GM12878 (cell line): Measurements from ENCODE around the gene GIPC1. TPM values are rescaled to one million over a fixed set of nuclear protein-coding genes. Genes with fewer than 3 reads are reported as not detected.
A peak's percentile ranks its signal among the peaks of the same experiment; 100 is the strongest.

Experiments used
- BRCA1 ChIP-seq: IDR thresholded peaks from 2 replicates; pipeline ENCODE4 v1.6.1; 2011; ENCODE audit warnings: low read depth, low read length, improper control_type of control experiment
- CUX1 ChIP-seq: IDR thresholded peaks from 2 replicates; pipeline ENCODE4 v1.6.1; 2012; ENCODE audit warnings: improper control_type of control experiment, low read depth, low read length; ENCODE audit not compliant: insufficient replicate concordance
- ETV6 ChIP-seq, 2 experiments: fragments of 450-650 bp in 1 of 2; IDR thresholded peaks in 1 of 2; conservative IDR thresholded peaks in 1 of 2; 2 replicates each; pipeline ENCODE4 v1.6.1; 2014; ENCODE audit warnings: antibody characterized with exemption in 1 of 2, borderline replicate concordance in 1 of 2, low read depth in 1 of 2, mild to moderate bottlenecking in 1 of 2, moderate library complexity in 1 of 2
- IKZF1 ChIP-seq: fragments of 450-650 bp; conservative IDR thresholded peaks from 2 replicates; pipeline ENCODE4 v1.6.1; 2017; ENCODE audit warnings: antibody characterized with exemption, mild to moderate bottlenecking
- IRF5 ChIP-seq: fragments of 450-650 bp; IDR thresholded peaks from 2 replicates; pipeline ENCODE4 v1.6.1; 2017; ENCODE audit warnings: borderline replicate concordance
- JUNB ChIP-seq: IDR thresholded peaks from 2 replicates; pipeline ENCODE4 v1.6.1; 2016; ENCODE audit warnings: antibody characterized with exemption, mild to moderate bottlenecking
- KLF5 ChIP-seq: fragments of 450-650 bp; IDR thresholded peaks from 2 replicates; pipeline ENCODE4 v1.6.1; 2014; ENCODE audit warnings: mild to moderate bottlenecking; ENCODE audit not compliant: partially characterized antibody
- NFXL1 ChIP-seq: fragments of 450-650 bp; IDR thresholded peaks from 2 replicates; pipeline ENCODE4 v1.6.1; 2017; ENCODE audit warnings: antibody characterized with exemption, mild to moderate bottlenecking, borderline replicate concordance
- NFYB ChIP-seq: IDR thresholded peaks from 2 replicates; pipeline ENCODE4 v1.6.1; 2011; ENCODE audit warnings: low read depth, mild to moderate bottlenecking, low read length, improper control_type of control experiment, moderate library complexity; ENCODE audit not compliant: insufficient read depth
- PBX3 ChIP-seq: IDR thresholded peaks from 2 replicates; pipeline ENCODE4 v1.6.1; 2011; ENCODE audit warnings: mild to moderate bottlenecking, low read depth, low read length, moderate library complexity; ENCODE audit not compliant: insufficient replicate concordance
- POLR2A ChIP-seq: IDR thresholded peaks from 2 replicates; pipeline ENCODE4 v1.6.1; 2011; ENCODE audit warnings: low read depth, mild to moderate bottlenecking, low read length
- POLR2AphosphoS5 ChIP-seq: IDR thresholded peaks from 2 replicates; pipeline ENCODE4 v1.6.1; 2011; ENCODE audit warnings: mild to moderate bottlenecking, low read length, inconsistent platforms
- RAD21 ChIP-seq: IDR thresholded peaks from 2 replicates; pipeline ENCODE4 v1.6.1; 2011; ENCODE audit warnings: mild to moderate bottlenecking, low read depth, low read length, moderate library complexity; ENCODE audit not compliant: insufficient read depth
- SKIL ChIP-seq: fragments of 450-650 bp; IDR thresholded peaks from 2 replicates; pipeline ENCODE4 v1.6.1; 2017; ENCODE audit warnings: mild to moderate bottlenecking, low read depth, inconsistent platforms; ENCODE audit not compliant: poor library complexity, severe bottlenecking
- SMARCA5 ChIP-seq: fragments of 450-650 bp; IDR thresholded peaks from 2 replicates; pipeline ENCODE4 v1.6.1; 2017; ENCODE audit warnings: mild to moderate bottlenecking
- SREBF1 ChIP-seq: IDR thresholded peaks from 2 replicates; pipeline ENCODE4 v1.6.1; 2012; ENCODE audit warnings: mild to moderate bottlenecking, low read length
- ZNF687 ChIP-seq: fragments of 450-650 bp; IDR thresholded peaks from 2 replicates; pipeline ENCODE4 v1.6.1; 2017; ENCODE audit warnings: mild to moderate bottlenecking, moderate library complexity
- polyA plus RNA-seq, 11 experiments: library from polyadenylated mRNA; depleted of rRNA in 4 of 11; unstranded in 6 of 11; stranded (reverse) in 5 of 11; fragments of >200 nt; fragmentation: Nextera tagmentation in 4 of 11; fragmentation: Illumina TruSeq in 1 of 11; extraction: Ambion mirVana in 4 of 11; extraction: Trizol in 1 of 11; gene quantifications; 1 replicate in 1 of 11; 2 replicates in 10 of 11; pipeline versions ENCODE4 v1.2.1 to v1.2.3, GENCODE V29; 2011 to 2016; ENCODE audit warnings: inconsistent platforms in 2 of 11, missing spikeins in 2 of 11, low read depth in 1 of 11
- total RNA-seq, 4 experiments: library from RNA; depleted of rRNA in 3 of 4; stranded (reverse); fragments of >200 nt in 3 of 4; fragmentation: Illumina TruSeq in 1 of 4; extraction: Trizol in 1 of 4; gene quantifications; 2 replicates each; pipeline versions ENCODE4 v1.2.1 to v1.2.3, GENCODE V29; 2013 to 2021

GIPC1 gene
- total and polyA plus RNA-seq, 10 of the 15 experiments (the other 5 are each of a cell fraction or from before 2014, with no cell fraction given): 0.47 to 24.1 (median 13.6) TPM

- TF ChIP-seq SKIL (no peak), ZNF687 (peak; percentile 99), NFXL1 (no peak), CUX1 (no peak), PBX3 (no peak), RAD21 (no peak), POLR2A (peak; percentile 89), SREBF1 (no peak), NFYB (no peak), IRF5 (no peak), POLR2AphosphoS5 (peak; percentile 77; the same call in 1 of the 2 replicates), ETV6 (conservative IDR thresholded peaks at IDR 0.05 in 1 of 2, IDR thresholded peaks at IDR 0.05 in 1 of 2; ENCODE audit: borderline replicate concordance in 1 of 2, low read depth in 1 of 2) (no peak; a peak in 1 of 4 replicates), BRCA1 (no peak), JUNB (peak; percentile 41), KLF5 (no peak), SMARCA5 (no peak), IKZF1 (peak; percentile 69)
These were observed 55.9 kb downstream of the GIPC1 start (continued) for GRCh38 chr19:14440049-14440448.
